GM18867 (cell line): ENCODE measurements around the gene AHDC1.

Experiments
- ATAC-seq: cut with Tn5 transposase; IDR thresholded peaks from one replicate; pipeline ENCODE4 v1.9.1; 2021; ENCODE audit warnings: mild to moderate bottlenecking, moderate library complexity; ENCODE audit not compliant: unreplicated experiment

Gene AHDC1

DNA sequence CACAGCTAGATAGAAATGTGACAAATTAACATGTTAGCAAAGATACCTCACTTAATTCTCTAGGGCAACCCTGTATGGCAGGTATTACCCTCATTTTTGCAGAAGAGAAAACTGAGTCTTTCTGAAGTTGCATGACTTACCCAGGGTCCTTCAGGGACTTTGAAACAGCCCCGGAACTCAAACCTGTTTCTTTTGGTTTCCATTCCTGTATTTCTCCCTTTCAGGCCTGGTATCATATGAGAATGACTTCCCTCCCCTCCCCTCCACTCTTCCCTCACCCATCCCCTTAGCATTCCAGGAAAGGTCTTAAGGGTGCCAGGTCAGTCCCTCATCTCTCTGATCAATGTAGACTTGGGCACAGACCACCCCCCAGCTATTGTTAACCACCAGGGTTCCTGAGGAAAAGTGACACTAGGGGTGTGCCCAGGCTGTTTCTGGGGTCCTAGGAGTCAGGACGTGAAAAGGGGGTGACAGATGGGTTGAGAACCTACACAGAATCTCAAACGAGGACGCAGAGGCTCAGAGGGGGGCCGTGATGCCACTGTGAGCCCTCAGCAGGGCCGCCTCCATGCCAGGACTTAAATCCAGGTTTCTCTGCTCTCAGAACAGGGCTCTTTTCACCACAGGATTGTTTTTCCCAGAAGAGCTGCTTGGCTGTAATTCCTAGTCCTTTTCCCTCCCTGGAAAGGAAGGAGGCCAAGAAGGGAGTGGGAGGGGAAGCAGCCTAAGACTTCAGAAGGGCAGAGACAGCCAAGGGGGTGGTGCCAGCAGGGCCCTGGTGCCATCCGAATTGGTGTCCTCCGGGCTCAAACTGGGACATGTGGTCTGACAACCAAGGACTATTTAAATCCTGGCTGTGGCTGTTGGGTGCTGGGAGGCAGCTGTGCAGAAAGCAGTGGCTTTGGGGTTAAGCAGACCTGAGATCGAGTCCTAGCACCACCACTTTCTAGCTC is 111.9 kb downstream of the AHDC1 start:
- no peak for ATAC-seq

GRCh38 chr1:27489973-27490741 is 113.8 kb downstream of the AHDC1 start, which contains the start of gene WASF2:
Gene WASF2 (minus strand): TSS chr1:27490167. CDS start chr1:27428890, 61,277 bp downstream.
- ATAC-seq, result peak; percentile 88

- no peak for ATAC-seq
Observed at GRCh38 chr1:27489501-27489972, 114.4 kb downstream of the AHDC1 start.

DNA sequence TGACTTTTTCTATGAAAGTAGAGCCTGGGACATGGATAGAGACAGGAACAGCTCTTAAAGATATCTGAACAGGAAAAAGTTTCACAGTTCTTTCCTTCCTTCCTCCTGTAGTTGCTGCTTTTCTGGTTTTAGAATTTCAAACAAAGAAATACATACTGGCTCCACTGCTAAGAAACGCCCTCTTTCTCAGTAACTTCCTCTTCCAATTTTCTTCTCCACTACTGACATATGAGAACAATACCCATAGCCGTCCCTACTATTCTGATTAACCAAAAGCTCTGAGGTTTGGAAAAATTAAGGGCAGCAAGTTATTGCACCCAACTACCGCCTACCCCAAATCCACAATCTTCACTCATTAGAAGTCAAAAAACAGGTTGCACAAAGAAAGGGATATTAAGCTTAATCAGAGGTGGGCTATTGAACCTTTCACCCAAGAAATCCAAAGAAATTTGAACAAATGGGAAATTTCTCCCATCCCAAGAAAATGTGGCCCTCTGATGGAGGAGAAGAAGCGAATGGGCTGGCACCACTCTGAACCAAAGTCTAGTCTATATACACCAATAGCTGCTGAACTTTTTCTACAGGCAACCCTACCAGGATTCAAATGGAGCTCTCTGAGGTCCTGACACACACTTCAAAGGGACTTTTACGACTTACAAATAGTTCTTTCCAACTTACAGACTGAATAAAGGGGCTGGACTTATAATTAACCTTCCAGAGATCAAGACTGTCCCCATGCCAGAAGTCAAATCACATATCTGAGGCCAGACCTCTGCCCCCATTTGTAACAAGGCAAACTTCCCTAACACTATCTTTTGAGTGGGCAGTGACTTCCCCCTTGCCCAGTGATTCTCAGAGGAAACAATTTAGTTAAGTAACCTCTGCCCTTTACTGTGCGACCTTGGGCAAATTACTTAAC is 115.7 kb downstream of the AHDC1 start:
- no peak for ATAC-seq

GRCh38 chr1:27485363-27485762 is 118.6 kb downstream of the AHDC1 start:
- ATAC-seq, result no peak
